ENCODE measurements around the gene TOR2A.

Gene TOR2A

DNA sequence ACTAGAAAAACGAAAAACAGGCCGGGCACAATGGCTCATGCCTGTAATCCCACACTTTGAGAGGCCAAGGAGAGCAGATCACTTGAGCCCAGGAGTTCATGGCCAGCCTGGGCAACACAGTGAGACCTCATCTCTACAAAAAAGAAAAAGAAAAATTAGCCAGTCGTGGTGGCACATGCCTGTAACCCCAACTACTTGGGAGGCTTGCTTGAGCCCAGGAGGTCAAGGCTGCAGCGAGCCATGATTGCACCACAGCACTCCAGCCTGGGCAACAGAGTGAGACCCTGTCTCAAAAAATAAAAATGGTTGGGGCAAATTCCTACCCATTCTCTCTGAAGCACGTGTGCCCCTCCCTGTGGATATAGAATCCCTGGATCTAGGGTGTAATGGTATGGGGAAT, 36.7 kb downstream of the TOR2A start:
- Histone ChIP-seq H3K4me1 (ENCODE audit: control insufficient read depth, low read depth, low read length) (no peaks in the 10 kb centered on the region), H3K9ac (ENCODE audit: low read length) (no peak overlapping the region), H3K27me3 (ENCODE audit: insufficient read depth, low read length, poor library complexity) (no peaks in the 10 kb centered on the region), H2AK5ac (ENCODE audit: low read length) (no peak overlapping the region), H3K18ac (ENCODE audit: low read length) (no peak overlapping the region), H3K79me1 (ENCODE audit: low read length) (no peaks in the 10 kb centered on the region), H3K4me3 (ENCODE audit: low read length) (no peak overlapping the region), H3K23ac (ENCODE audit: low read length) (no peak overlapping the region), H4K5ac (ENCODE audit: low read length) (no peak overlapping the region), H3K79me2 (ENCODE audit: control insufficient read depth, insufficient read depth, low read length) (no peaks in the 10 kb centered on the region), H3K56ac (ENCODE audit: low read length) (no peak overlapping the region), H3K36me3 (ENCODE audit: control insufficient read depth, insufficient read depth, low read length) (no peaks in the 10 kb centered on the region), H3K4me2 (ENCODE audit: low read length) (no peak overlapping the region), H4K8ac (ENCODE audit: low read depth, low read length) (no peak overlapping the region), H2BK120ac (ENCODE audit: low read depth, low read length) (no peak overlapping the region), H2BK5ac (ENCODE audit: low read length) (no peak overlapping the region), H2BK15ac (replicated peaks; ENCODE audit: low read depth) (no peak overlapping the region), H3K27ac (ENCODE audit: low read depth, low read length) (no peak overlapping the region), H3K4ac (ENCODE audit: low read depth, low read length) (no peak overlapping the region)
- DNase-seq: no peak
- no CpG with 5 or more reads among the region's 5 CpGs for WGBS (ENCODE audit: extremely low coverage, insufficient coverage, low lambda C conversion rate)

DNA sequence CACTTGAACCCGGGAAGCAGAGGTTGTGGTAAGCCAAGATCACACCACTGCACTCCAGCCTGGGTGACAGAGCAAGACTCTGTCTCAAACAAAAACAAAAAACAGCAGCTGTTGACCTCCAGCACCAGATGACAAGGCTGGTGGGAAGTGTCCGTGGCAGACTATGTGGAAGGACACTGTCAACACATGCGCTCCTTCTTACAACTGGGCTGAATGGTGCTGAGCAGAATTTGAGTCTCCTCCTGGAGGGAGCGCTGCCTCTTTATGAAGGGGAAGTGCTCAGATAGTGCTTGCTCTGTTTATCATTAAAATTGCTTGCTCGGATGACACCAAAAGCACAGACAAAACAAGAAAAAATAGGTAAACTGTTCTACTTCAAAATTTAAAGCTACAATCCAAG, 37.5 kb downstream of the TOR2A start:
- no peak overlapping the region for H3K27ac ChIP-seq (ENCODE audit: low read depth, low read length)
- H3K27me3 ChIP-seq (ENCODE audit: insufficient read depth, low read length, poor library complexity): no peaks in the 10 kb centered on the region
- no peak overlapping the region for H2BK5ac ChIP-seq (ENCODE audit: low read length)
- H3K4me1 ChIP-seq (ENCODE audit: control insufficient read depth, low read depth, low read length): no peaks in the 10 kb centered on the region
- no peaks in the 10 kb centered on the region for H3K79me1 ChIP-seq (ENCODE audit: low read length)
- H2BK120ac ChIP-seq (ENCODE audit: low read depth, low read length): no peak overlapping the region
- H3K36me3 ChIP-seq (ENCODE audit: control insufficient read depth, insufficient read depth, low read length): no peaks in the 10 kb centered on the region
- no peak overlapping the region for H3K56ac ChIP-seq (ENCODE audit: low read length)
- H2BK15ac ChIP-seq (replicated peaks; ENCODE audit: low read depth): no peak overlapping the region
- no peaks in the 10 kb centered on the region for H3K79me2 ChIP-seq (ENCODE audit: control insufficient read depth, insufficient read depth, low read length)
- H3K18ac ChIP-seq (ENCODE audit: low read length): no peak overlapping the region
- no peak overlapping the region for H2AK5ac ChIP-seq (ENCODE audit: low read length)
- H3K23ac ChIP-seq (ENCODE audit: low read length): no peak overlapping the region
- no peak overlapping the region for H4K5ac ChIP-seq (ENCODE audit: low read length)
- H3K9ac ChIP-seq (ENCODE audit: low read length): no peak overlapping the region
- no peak overlapping the region for H3K4me3 ChIP-seq (ENCODE audit: low read length)
- H3K4me2 ChIP-seq (ENCODE audit: low read length): no peak overlapping the region
- DNase-seq: no peak
- WGBS (ENCODE audit: extremely low coverage, insufficient coverage, low lambda C conversion rate): no CpG with 5 or more reads among the region's 5 CpGs
- H4K8ac ChIP-seq (ENCODE audit: low read depth, low read length): no peak overlapping the region
- H3K4ac ChIP-seq (ENCODE audit: low read depth, low read length): no peak overlapping the region

DNA sequence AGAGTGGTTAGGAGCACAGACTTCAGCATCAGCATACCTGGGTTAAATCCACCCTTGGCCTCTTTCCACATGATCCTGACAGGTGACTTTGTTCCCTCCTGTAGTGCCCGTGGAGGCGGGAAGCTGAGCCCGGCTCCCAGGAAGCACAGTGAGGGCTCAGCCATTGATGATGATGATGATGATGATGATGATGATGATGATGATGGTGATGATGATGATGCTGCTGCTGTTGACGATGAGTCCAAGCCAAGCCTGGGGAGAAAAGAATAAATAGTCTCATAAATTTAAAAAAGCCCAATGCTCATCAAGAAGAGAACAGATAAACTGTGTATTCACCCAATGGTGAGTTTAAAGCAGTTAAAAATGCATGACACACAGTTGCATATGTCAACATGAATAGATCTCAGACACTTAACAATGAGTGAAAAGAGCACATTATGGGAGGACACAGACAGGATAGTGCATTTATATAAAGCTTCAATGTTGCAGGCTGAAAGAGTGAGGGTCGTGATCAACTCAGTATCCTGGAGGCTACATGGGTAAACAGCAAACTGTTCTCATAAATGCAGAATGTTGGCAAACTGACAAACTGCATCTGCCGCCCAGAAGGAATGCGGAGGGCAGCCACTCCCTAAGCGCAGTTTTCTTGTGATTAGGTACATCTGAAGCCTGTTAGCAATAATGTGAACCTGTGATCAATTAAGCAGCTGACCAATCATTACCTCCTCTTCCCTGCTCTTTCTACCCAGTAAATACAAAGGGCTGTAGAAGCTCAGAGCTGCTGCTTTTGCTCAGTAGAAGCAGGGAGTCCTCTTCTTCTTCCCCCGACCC, 40.0 kb downstream of the TOR2A start:
- no peak for DNase-seq
- no peak overlapping the region for H4K8ac ChIP-seq (ENCODE audit: low read depth, low read length)
- H3K18ac ChIP-seq (ENCODE audit: low read length): no peak overlapping the region
- no peaks in the 10 kb centered on the region for H3K27me3 ChIP-seq (ENCODE audit: insufficient read depth, low read length, poor library complexity)
- no peak overlapping the region for H3K9ac ChIP-seq (ENCODE audit: low read length)
- no peak overlapping the region for H3K4me2 ChIP-seq (ENCODE audit: low read length)
- H2BK120ac ChIP-seq (ENCODE audit: low read depth, low read length): no peak overlapping the region
- H3K4me3 ChIP-seq (ENCODE audit: low read length): no peak overlapping the region
- no peak overlapping the region for H2BK15ac ChIP-seq (replicated peaks; ENCODE audit: low read depth)
- H2BK5ac ChIP-seq (ENCODE audit: low read length): no peak overlapping the region
- H3K79me1 ChIP-seq (ENCODE audit: low read length): no peaks in the 10 kb centered on the region
- no peak overlapping the region for H2AK5ac ChIP-seq (ENCODE audit: low read length)
- H3K36me3 ChIP-seq (ENCODE audit: control insufficient read depth, insufficient read depth, low read length): no peaks in the 10 kb centered on the region
- H3K4ac ChIP-seq (ENCODE audit: low read depth, low read length): no peak overlapping the region
- H3K56ac ChIP-seq (ENCODE audit: low read length): no peak overlapping the region
- no peak overlapping the region for H3K23ac ChIP-seq (ENCODE audit: low read length)
- no peak overlapping the region for H4K5ac ChIP-seq (ENCODE audit: low read length)
- no peaks in the 10 kb centered on the region for H3K79me2 ChIP-seq (ENCODE audit: control insufficient read depth, insufficient read depth, low read length)
- no peak overlapping the region for H3K27ac ChIP-seq (ENCODE audit: low read depth, low read length)
- no peaks in the 10 kb centered on the region for H3K4me1 ChIP-seq (ENCODE audit: control insufficient read depth, low read depth, low read length)
- no CpG with 5 or more reads among the region's 9 CpGs for WGBS (ENCODE audit: extremely low coverage, insufficient coverage, low lambda C conversion rate)

DNA sequence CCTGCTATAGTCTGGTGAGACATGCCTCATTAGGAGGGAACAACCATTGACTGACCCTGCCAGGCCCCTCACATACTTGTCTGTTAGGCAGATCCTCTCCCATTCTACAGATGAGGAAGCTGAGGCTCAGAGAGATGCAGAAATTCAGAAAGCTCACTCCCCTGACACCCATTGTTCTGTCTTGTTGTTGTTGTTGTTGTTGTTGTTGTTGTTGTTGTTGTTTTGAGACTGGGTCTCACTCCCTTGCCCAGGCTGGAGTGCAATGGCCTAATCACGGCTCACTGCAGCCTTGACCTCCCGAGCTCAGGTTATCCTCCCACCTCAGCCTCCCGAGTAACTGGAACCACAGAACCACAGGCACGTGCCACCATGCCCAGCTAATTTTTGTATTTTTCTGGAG, 41.4 kb downstream of the TOR2A start:
- Histone ChIP-seq H3K36me3 (ENCODE audit: control insufficient read depth, insufficient read depth, low read length) (no peaks in the 10 kb centered on the region), H3K23ac (ENCODE audit: low read length) (no peak overlapping the region), H3K56ac (ENCODE audit: low read length) (no peak overlapping the region), H3K4me1 (ENCODE audit: control insufficient read depth, low read depth, low read length) (no peaks in the 10 kb centered on the region), H3K18ac (ENCODE audit: low read length) (no peak overlapping the region), H2BK120ac (ENCODE audit: low read depth, low read length) (no peak overlapping the region), H3K27ac (ENCODE audit: low read depth, low read length) (no peak overlapping the region), H2BK5ac (ENCODE audit: low read length) (no peak overlapping the region), H3K79me2 (ENCODE audit: control insufficient read depth, insufficient read depth, low read length) (no peaks in the 10 kb centered on the region), H3K4me3 (ENCODE audit: low read length) (no peak overlapping the region), H3K27me3 (ENCODE audit: insufficient read depth, low read length, poor library complexity) (no peaks in the 10 kb centered on the region), H3K79me1 (ENCODE audit: low read length) (no peaks in the 10 kb centered on the region), H2AK5ac (ENCODE audit: low read length) (no peak overlapping the region), H4K8ac (ENCODE audit: low read depth, low read length) (no peak overlapping the region), H3K9ac (ENCODE audit: low read length) (no peak overlapping the region), H2BK15ac (replicated peaks; ENCODE audit: low read depth) (no peak overlapping the region), H4K5ac (ENCODE audit: low read length) (no peak overlapping the region), H3K4me2 (ENCODE audit: low read length) (no peak overlapping the region), H3K4ac (ENCODE audit: low read depth, low read length) (no peak overlapping the region)
- no CpG with 5 or more reads among the region's 4 CpGs for WGBS (ENCODE audit: extremely low coverage, insufficient coverage, low lambda C conversion rate)
- no peak for DNase-seq

DNA sequence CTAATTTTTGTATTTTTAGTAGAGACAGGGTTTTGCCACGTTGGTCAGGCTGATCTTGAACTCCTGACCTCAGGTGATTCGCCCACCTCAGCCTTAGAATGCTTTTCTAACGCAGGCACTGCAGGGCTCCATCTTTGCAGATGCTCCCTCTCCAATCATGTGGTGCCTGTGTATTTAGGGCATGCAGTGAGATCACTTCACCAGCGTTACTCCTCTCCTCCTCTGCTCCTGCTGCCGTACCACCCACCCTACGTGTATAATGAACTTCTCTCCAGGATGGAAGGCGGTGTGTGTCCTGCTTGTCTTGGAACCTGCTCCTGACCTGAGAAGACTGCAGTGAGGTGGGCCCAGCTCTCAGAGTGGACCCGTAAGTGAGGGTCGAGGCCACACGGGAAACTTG, 42.0 kb downstream of the TOR2A start:
- Histone ChIP-seq H4K5ac (ENCODE audit: low read length) (no peak overlapping the region), H3K18ac (ENCODE audit: low read length) (no peak overlapping the region), H2BK5ac (ENCODE audit: low read length) (no peak overlapping the region), H3K27ac (ENCODE audit: low read depth, low read length) (no peak overlapping the region), H3K4ac (ENCODE audit: low read depth, low read length) (no peak overlapping the region), H3K4me3 (ENCODE audit: low read length) (no peak overlapping the region), H3K36me3 (ENCODE audit: control insufficient read depth, insufficient read depth, low read length) (no peaks in the 10 kb centered on the region), H3K79me1 (ENCODE audit: low read length) (no peaks in the 10 kb centered on the region), H3K27me3 (ENCODE audit: insufficient read depth, low read length, poor library complexity) (no peaks in the 10 kb centered on the region), H3K79me2 (ENCODE audit: control insufficient read depth, insufficient read depth, low read length) (no peaks in the 10 kb centered on the region), H2AK5ac (ENCODE audit: low read length) (no peak overlapping the region), H3K4me1 (ENCODE audit: control insufficient read depth, low read depth, low read length) (no peaks in the 10 kb centered on the region), H4K8ac (ENCODE audit: low read depth, low read length) (no peak overlapping the region), H3K9ac (ENCODE audit: low read length) (no peak overlapping the region), H3K56ac (ENCODE audit: low read length) (no peak overlapping the region), H2BK120ac (ENCODE audit: low read depth, low read length) (no peak overlapping the region), H3K23ac (ENCODE audit: low read length) (no peak overlapping the region), H2BK15ac (replicated peaks; ENCODE audit: low read depth) (no peak overlapping the region), H3K4me2 (ENCODE audit: low read length) (no peak overlapping the region)
- no CpG with 5 or more reads among the region's 10 CpGs for WGBS (ENCODE audit: extremely low coverage, insufficient coverage, low lambda C conversion rate)
- no peak for DNase-seq

DNA sequence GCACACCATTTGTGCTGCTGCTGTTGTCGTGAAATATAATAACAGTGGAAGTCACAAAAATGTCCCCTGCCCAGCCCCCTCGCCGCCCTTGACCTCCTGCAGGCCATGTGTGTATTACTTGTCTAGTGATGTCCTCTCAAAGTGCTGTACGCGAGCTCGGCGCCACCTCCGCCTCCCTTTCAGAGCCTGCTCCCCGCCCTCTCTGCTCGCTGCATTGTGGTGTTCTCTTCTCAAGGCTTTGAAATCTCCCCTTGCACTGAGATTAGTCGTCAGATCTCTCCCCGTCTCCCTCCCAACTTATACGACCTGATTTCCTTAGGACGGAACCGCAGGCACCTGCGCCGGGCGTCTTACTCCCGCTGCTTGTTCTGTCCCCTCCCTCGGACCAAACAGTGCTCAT, 43.0 kb downstream of the TOR2A start:
- Histone ChIP-seq H4K8ac (ENCODE audit: low read depth, low read length) (no peak overlapping the region), H3K23ac (ENCODE audit: low read length) (no peak overlapping the region), H3K18ac (ENCODE audit: low read length) (no peak overlapping the region), H2BK15ac (replicated peaks; ENCODE audit: low read depth) (no peak overlapping the region), H2BK120ac (ENCODE audit: low read depth, low read length) (no peak overlapping the region), H3K4me2 (ENCODE audit: low read length) (no peak overlapping the region), H2AK5ac (ENCODE audit: low read length) (no peak overlapping the region), H2BK5ac (ENCODE audit: low read length) (no peak overlapping the region), H3K27ac (ENCODE audit: low read depth, low read length) (no peak overlapping the region), H3K56ac (ENCODE audit: low read length) (no peak overlapping the region), H3K27me3 (ENCODE audit: insufficient read depth, low read length, poor library complexity) (no peaks in the 10 kb centered on the region), H3K9ac (ENCODE audit: low read length) (no peak overlapping the region), H3K4me1 (ENCODE audit: control insufficient read depth, low read depth, low read length) (no peaks in the 10 kb centered on the region), H4K5ac (ENCODE audit: low read length) (no peak overlapping the region), H3K36me3 (ENCODE audit: control insufficient read depth, insufficient read depth, low read length) (no peaks in the 10 kb centered on the region), H3K4ac (ENCODE audit: low read depth, low read length) (no peak overlapping the region), H3K79me2 (ENCODE audit: control insufficient read depth, insufficient read depth, low read length) (no peaks in the 10 kb centered on the region), H3K79me1 (ENCODE audit: low read length) (no peaks in the 10 kb centered on the region), H3K4me3 (ENCODE audit: low read length) (no peak overlapping the region)
- no peak for DNase-seq
- no CpG with 5 or more reads among the region's 20 CpGs for WGBS (ENCODE audit: extremely low coverage, insufficient coverage, low lambda C conversion rate)
